ENCODE measurements around the gene NDUFB3.
A peak's percentile ranks its signal among the peaks of the same experiment; 100 is the strongest.

The NDUFB3 gene

DNA sequence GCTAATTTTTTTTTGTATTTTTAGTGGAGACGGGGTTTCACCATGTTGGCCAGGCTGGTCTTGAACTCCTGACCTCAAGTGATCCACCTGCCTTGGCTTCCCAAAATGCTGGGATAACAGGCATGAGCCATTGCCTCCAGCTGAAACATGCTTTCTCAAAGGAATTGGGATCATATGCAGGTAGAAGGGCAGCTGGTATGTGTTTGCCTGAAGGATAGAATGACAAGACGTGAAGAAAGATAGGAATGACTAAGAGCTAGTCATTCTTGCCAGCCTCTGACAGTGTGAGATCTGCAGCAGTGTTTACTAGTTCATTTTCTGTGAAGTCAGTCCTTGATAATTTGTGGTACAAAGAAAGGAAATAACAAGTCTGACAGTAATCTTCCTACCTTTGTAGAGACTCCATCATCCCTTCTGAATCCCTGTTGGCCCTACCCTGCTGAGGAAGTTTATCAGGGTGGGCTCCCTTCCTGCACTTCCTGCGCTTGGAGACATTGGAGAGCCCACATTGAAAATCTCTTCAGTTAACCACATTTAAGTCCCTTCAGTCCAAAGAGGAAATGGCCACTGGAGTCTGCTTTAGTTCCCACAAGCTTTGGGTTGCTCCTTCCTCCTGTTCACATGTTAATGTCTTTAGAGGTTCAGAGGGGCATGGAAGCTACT is 58.9 kb downstream of the NDUFB3 start:
- DNase-seq = peak; percentile 39 to 76

GRCh38 chr2:201132518-201132917 is 60.7 kb downstream of the NDUFB3 start:
- DNase-seq = peak in 1 of 2 donors; percentile 41

All from CD4-positive, alpha-beta T cell treated with Interleukin-4 for 1 hour (primary cell).